ENCODE results near the gene KIF12. TPM values are rescaled to one million over a fixed set of nuclear protein-coding genes. Genes with fewer than 3 reads are reported as not detected.
A peak's percentile ranks its signal among the peaks of the same experiment; 100 is the strongest.

The KIF12 gene
- total and polyA plus RNA-seq, 2 of the 13 experiments (the other 11 are each of a cell fraction or from before 2014, with no cell fraction given): 1.8 to 12.5 TPM

DNA sequence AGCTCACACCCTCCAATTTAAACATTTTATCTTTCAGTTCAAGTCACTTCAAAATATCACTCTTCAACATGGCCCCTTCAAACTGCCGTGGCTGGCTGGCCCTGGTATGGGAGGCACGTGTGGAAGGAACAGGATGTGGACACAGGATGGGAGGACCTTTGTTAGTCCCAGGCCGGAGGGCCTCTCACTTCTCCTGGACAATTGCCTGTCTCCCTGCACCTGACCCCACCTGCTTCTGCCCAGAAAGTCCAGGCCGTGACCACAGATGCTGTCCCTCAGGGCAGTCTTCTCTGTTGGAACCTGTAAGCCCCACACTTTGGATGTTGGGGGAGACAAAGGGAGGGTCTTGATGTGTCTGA is 40.4 kb downstream of the KIF12 start (continued):
- TF ChIP-seq LCORL (IDR thresholded peaks at IDR 0.05) (no peak), LCORL (CRISPR knock-in tag; IDR thresholded peaks at IDR 0.05) (peak; percentile 22; the same call in 1 of the 2 replicates), GPN1 (CRISPR knock-in tag; IDR thresholded peaks at IDR 0.05; ENCODE audit: borderline replicate concordance) (no peak), ZNF7 (CRISPR knock-in tag; IDR thresholded peaks at IDR 0.05) (no peak), ZNF589 (CRISPR knock-in tag; conservative IDR thresholded peaks at IDR 0.05) (no peak), ZBTB7B (CRISPR knock-in tag; IDR thresholded peaks at IDR 0.05) (0 out of 2 replicates have a peak, but pooled peaks have one; percentile 33), NR2C2 (CRISPR knock-in tag; IDR thresholded peaks at IDR 0.05; ENCODE audit: borderline replicate concordance) (peak; percentile 17; the same call in 1 of the 2 replicates), THAP11 (CRISPR knock-in tag; IDR thresholded peaks at IDR 0.05) (0 out of 2 replicates have a peak, but pooled peaks have one; percentile 11), BHLHE40 (IDR thresholded peaks at IDR 0.05; ENCODE audit: low read length) (peak; percentile 67), TBL1XR1 (IDR thresholded peaks at IDR 0.05; ENCODE audit: borderline replicate concordance, low read length, partially characterized antibody) (no peak), ZNF615 (CRISPR knock-in tag; IDR thresholded peaks at IDR 0.05; ENCODE audit: borderline replicate concordance) (no peak), IRF2 (CRISPR knock-in tag; IDR thresholded peaks at IDR 0.05) (0 out of 2 replicates have a peak, but pooled peaks have one; percentile 9), KDM4B (CRISPR knock-in tag; IDR thresholded peaks at IDR 0.05) (no peak), TOPORS (CRISPR knock-in tag; IDR thresholded peaks at IDR 0.05) (no peak), ZNF562 (CRISPR knock-in tag; IDR thresholded peaks at IDR 0.05; ENCODE audit: borderline replicate concordance) (no peak)
- TF ChIP-seq, protein P1, sequence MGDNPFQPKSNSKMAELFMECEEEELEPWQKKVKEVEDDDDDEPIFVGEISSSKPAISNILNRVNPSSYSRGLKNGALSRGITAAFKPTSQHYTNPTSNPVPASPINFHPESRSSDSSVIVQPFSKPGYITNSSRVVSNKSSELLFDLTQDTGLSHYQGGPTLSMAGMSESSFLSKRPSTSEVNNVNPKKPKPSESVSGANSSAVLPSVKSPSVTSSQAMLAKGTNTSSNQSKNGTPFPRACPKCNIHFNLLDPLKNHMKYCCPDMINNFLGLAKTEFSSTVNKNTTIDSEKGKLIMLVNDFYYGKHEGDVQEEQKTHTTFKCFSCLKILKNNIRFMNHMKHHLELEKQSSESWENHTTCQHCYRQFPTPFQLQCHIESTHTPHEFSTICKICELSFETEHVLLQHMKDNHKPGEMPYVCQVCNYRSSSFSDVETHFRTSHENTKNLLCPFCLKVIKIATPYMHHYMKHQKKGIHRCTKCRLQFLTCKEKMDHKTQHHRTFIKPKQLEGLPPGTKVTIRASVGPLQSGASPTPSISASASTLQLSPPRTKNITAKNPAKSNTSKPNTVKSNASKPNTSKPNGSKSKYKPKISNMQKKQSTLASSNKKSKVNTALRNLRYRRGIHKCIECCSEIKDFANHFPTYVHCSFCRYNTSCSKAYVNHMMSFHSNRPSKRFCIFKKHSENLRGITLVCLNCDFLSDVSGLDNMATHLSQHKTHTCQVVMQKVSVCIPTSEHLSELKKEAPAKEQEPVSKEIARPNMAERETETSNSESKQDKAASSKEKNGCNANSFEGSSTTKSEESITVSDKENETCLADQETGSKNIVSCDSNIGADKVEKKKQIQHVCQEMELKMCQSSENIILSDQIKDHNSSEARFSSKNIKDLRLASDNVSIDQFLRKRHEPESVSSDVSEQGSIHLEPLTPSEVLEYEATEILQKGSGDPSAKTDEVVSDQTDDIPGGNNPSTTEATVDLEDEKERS (CRISPR knock-in tag; IDR thresholded peaks at IDR 0.05): no peak
- TF ChIP-seq, protein P2, sequence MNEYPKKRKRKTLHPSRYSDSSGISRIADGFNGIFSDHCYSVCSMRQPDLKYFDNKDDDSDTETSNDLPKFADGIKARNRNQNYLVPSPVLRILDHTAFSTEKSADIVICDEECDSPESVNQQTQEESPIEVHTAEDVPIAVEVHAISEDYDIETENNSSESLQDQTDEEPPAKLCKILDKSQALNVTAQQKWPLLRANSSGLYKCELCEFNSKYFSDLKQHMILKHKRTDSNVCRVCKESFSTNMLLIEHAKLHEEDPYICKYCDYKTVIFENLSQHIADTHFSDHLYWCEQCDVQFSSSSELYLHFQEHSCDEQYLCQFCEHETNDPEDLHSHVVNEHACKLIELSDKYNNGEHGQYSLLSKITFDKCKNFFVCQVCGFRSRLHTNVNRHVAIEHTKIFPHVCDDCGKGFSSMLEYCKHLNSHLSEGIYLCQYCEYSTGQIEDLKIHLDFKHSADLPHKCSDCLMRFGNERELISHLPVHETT (CRISPR knock-in tag; conservative IDR thresholded peaks at IDR 0.05): peak; percentile 56; the same call in 1 of the 2 replicates
- TF ChIP-seq, protein P3, sequence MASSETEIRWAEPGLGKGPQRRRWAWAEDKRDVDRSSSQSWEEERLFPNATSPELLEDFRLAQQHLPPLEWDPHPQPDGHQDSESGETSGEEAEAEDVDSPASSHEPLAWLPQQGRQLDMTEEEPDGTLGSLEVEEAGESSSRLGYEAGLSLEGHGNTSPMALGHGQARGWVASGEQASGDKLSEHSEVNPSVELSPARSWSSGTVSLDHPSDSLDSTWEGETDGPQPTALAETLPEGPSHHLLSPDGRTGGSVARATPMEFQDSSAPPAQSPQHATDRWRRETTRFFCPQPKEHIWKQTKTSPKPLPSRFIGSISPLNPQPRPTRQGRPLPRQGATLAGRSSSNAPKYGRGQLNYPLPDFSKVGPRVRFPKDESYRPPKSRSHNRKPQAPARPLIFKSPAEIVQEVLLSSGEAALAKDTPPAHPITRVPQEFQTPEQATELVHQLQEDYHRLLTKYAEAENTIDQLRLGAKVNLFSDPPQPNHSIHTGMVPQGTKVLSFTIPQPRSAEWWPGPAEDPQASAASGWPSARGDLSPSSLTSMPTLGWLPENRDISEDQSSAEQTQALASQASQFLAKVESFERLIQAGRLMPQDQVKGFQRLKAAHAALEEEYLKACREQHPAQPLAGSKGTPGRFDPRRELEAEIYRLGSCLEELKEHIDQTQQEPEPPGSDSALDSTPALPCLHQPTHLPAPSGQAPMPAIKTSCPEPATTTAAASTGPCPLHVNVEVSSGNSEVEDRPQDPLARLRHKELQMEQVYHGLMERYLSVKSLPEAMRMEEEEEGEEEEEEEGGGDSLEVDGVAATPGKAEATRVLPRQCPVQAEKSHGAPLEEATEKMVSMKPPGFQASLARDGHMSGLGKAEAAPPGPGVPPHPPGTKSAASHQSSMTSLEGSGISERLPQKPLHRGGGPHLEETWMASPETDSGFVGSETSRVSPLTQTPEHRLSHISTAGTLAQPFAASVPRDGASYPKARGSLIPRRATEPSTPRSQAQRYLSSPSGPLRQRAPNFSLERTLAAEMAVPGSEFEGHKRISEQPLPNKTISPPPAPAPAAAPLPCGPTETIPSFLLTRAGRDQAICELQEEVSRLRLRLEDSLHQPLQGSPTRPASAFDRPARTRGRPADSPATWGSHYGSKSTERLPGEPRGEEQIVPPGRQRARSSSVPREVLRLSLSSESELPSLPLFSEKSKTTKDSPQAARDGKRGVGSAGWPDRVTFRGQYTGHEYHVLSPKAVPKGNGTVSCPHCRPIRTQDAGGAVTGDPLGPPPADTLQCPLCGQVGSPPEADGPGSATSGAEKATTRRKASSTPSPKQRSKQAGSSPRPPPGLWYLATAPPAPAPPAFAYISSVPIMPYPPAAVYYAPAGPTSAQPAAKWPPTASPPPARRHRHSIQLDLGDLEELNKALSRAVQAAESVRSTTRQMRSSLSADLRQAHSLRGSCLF (CRISPR knock-in tag; IDR thresholded peaks at IDR 0.05; ENCODE audit: borderline replicate concordance): no peak
- TF ChIP-seq, protein P4, sequence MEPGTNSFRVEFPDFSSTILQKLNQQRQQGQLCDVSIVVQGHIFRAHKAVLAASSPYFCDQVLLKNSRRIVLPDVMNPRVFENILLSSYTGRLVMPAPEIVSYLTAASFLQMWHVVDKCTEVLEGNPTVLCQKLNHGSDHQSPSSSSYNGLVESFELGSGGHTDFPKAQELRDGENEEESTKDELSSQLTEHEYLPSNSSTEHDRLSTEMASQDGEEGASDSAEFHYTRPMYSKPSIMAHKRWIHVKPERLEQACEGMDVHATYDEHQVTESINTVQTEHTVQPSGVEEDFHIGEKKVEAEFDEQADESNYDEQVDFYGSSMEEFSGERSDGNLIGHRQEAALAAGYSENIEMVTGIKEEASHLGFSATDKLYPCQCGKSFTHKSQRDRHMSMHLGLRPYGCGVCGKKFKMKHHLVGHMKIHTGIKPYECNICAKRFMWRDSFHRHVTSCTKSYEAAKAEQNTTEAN (CRISPR knock-in tag; conservative IDR thresholded peaks at IDR 0.05): no peak
- TF ChIP-seq, protein P5, sequence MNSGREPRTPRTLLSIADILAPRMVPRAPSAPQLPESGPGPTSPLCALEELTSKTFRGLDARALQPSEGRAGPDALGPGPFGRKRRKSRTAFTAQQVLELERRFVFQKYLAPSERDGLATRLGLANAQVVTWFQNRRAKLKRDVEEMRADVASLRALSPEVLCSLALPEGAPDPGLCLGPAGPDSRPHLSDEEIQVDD (CRISPR knock-in tag; IDR thresholded peaks at IDR 0.05; ENCODE audit: borderline replicate concordance): 0 out of 2 replicates have a peak, but pooled peaks have one; percentile 13
